ENCODE data around the gene NTM. TPM values are rescaled to one million over a fixed set of nuclear protein-coding genes. Genes with fewer than 3 reads are reported as not detected.

Gene NTM
- total RNA-seq, 2 donors from 2014 or later: not detected

GRCh38 chr11:131652231-131652630 is 281.8 kb downstream of the NTM start:
- no peak for DNase-seq (ENCODE audit: low spot score)
- H3K27me3 ChIP-seq (replicated peaks; ENCODE audit: insufficient read depth): no peaks in the 10 kb centered on the region
- TF ChIP-seq, protein P1, sequence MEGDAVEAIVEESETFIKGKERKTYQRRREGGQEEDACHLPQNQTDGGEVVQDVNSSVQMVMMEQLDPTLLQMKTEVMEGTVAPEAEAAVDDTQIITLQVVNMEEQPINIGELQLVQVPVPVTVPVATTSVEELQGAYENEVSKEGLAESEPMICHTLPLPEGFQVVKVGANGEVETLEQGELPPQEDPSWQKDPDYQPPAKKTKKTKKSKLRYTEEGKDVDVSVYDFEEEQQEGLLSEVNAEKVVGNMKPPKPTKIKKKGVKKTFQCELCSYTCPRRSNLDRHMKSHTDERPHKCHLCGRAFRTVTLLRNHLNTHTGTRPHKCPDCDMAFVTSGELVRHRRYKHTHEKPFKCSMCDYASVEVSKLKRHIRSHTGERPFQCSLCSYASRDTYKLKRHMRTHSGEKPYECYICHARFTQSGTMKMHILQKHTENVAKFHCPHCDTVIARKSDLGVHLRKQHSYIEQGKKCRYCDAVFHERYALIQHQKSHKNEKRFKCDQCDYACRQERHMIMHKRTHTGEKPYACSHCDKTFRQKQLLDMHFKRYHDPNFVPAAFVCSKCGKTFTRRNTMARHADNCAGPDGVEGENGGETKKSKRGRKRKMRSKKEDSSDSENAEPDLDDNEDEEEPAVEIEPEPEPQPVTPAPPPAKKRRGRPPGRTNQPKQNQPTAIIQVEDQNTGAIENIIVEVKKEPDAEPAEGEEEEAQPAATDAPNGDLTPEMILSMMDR (IDR thresholded peaks at IDR 0.05): no peak
- ATAC-seq (ENCODE audit: insufficient number of reproducible peaks, low FRiP score, low read depth): no peak
- H3K27ac ChIP-seq: no peak overlapping the region
- no peak overlapping the region for H3K4me3 ChIP-seq
- no peaks in the 10 kb centered on the region for H3K9me3 ChIP-seq
- H3K36me3 ChIP-seq: no peaks in the 10 kb centered on the region
- H3K4me1 ChIP-seq (ENCODE audit: control insufficient read depth in 1 of 2, low read depth in 2 of 2): no peaks in the 10 kb centered on the region

- no peaks in the 10 kb centered on the region for H3K27me3 ChIP-seq (replicated peaks; ENCODE audit: insufficient read depth)
- H3K4me1 ChIP-seq (ENCODE audit: control insufficient read depth in 1 of 2, low read depth in 2 of 2): no peaks in the 10 kb centered on the region
- TF ChIP-seq, protein P1 (IDR thresholded peaks at IDR 0.05): no peak
- H3K4me3 ChIP-seq: no peak overlapping the region
- no peaks in the 10 kb centered on the region for H3K36me3 ChIP-seq
- no peaks in the 10 kb centered on the region for H3K9me3 ChIP-seq
- H3K27ac ChIP-seq: no peak overlapping the region
- ATAC-seq (ENCODE audit: insufficient number of reproducible peaks, low FRiP score, low read depth) (no peak), DNase-seq (ENCODE audit: low spot score) (no peak)
Measured at GRCh38 chr11:131653260-131653659, 282.8 kb downstream of the NTM start.

- ATAC-seq (ENCODE audit: insufficient number of reproducible peaks, low FRiP score, low read depth) (no peak), DNase-seq (ENCODE audit: low spot score) (no peak)
- TF ChIP-seq, protein P1 (IDR thresholded peaks at IDR 0.05): no peak
- Histone ChIP-seq H3K4me1 (ENCODE audit: control insufficient read depth in 1 of 2, low read depth in 2 of 2) (no peaks in the 10 kb centered on the region), H3K9me3 (no peaks in the 10 kb centered on the region), H3K27ac (no peak overlapping the region), H3K36me3 (no peaks in the 10 kb centered on the region), H3K27me3 (replicated peaks; ENCODE audit: insufficient read depth) (no peaks in the 10 kb centered on the region), H3K4me3 (no peak overlapping the region)
Measured at GRCh38 chr11:131654849-131655248, 284.4 kb downstream of the NTM start.

GRCh38 chr11:131656179-131656838 is 285.9 kb downstream of the NTM start:
- no peak for ATAC-seq (ENCODE audit: insufficient number of reproducible peaks, low FRiP score, low read depth)

GRCh38 chr11:131656839-131657211 is 286.4 kb downstream of the NTM start:
- Histone ChIP-seq H3K36me3 (no peaks in the 10 kb centered on the region), H3K27me3 (replicated peaks; ENCODE audit: insufficient read depth) (no peaks in the 10 kb centered on the region), H3K4me1 (ENCODE audit: control insufficient read depth in 1 of 2, low read depth in 2 of 2) (no peaks in the 10 kb centered on the region), H3K27ac (no peak overlapping the region), H3K9me3 (no peaks in the 10 kb centered on the region), H3K4me3 (no peak overlapping the region)
- no peak for ATAC-seq (ENCODE audit: insufficient number of reproducible peaks, low FRiP score, low read depth)
- TF ChIP-seq, protein P1 (IDR thresholded peaks at IDR 0.05): no peak
- DNase-seq (ENCODE audit: low spot score): no peak

More at GRCh38 chr11:131656179-131656838, 285.9 kb downstream of the NTM start:
- no peak for DNase-seq (ENCODE audit: low spot score)
- Histone ChIP-seq H3K27me3 (replicated peaks; ENCODE audit: insufficient read depth) (no peaks in the 10 kb centered on the region), H3K4me1 (ENCODE audit: control insufficient read depth in 1 of 2, low read depth in 2 of 2) (no peaks in the 10 kb centered on the region), H3K9me3 (no peaks in the 10 kb centered on the region), H3K36me3 (no peaks in the 10 kb centered on the region), H3K27ac (no peak overlapping the region), H3K4me3 (no peak overlapping the region)
- TF ChIP-seq, protein P1 (IDR thresholded peaks at IDR 0.05): no peak
